Small intestine (tissue), 7 donors: Measurements from ENCODE around the gene SLC6A16. TPM values are rescaled to one million over a fixed set of nuclear protein-coding genes. Genes with fewer than 3 reads are reported as not detected.

Experiments used
- DNase-seq, 2 donors: peaks; one replicate each; pipeline versions ENCODE4 v3.0.0 to v3.0.0-alpha.2; 2013
- FAIRE-seq: peaks from 2 replicates; lab custom pipeline; 2012; peaks lifted over from hg19 to GRCh38; lab: Jason Lieb, UNC
- H3K27ac ChIP-seq, 3 donors: one replicate each; pipeline ENCODE4 v1.5.1; 2013; ENCODE audit warnings: low read length in 2 of 3, mild to moderate bottlenecking in 2 of 3, control low read depth in 1 of 3, inconsistent platforms in 1 of 3, low read depth in 1 of 3, moderate library complexity in 1 of 3
- H3K27me3 ChIP-seq, 3 donors: one replicate each; pipeline ENCODE4 v1.6.1; 2013; ENCODE audit warnings: low read length in 3 of 3, inconsistent platforms in 1 of 3; ENCODE audit not compliant: control insufficient read depth in 3 of 3, insufficient read depth in 3 of 3
- H3K36me3 ChIP-seq, 3 donors: one replicate each; pipeline ENCODE4 v1.6.1; 2013; ENCODE audit warnings: low read length in 3 of 3, inconsistent platforms in 1 of 3, low read depth in 1 of 3, mild to moderate bottlenecking in 1 of 3, moderate library complexity in 1 of 3; ENCODE audit not compliant: control insufficient read depth in 3 of 3, insufficient read depth in 2 of 3
- H3K4me1 ChIP-seq, 3 donors: one replicate each; pipeline ENCODE4 v1.6.1; 2013; ENCODE audit warnings: low read length in 2 of 3, inconsistent platforms in 1 of 3, low read depth in 1 of 3, mild to moderate bottlenecking in 1 of 3, moderate library complexity in 1 of 3; ENCODE audit not compliant: control insufficient read depth in 3 of 3, insufficient read depth in 2 of 3
- H3K4me3 ChIP-seq, 3 donors: one replicate each; pipeline ENCODE4 v1.5.1; 2013; ENCODE audit warnings: low read length in 3 of 3, control low read depth in 1 of 3, inconsistent platforms in 1 of 3, low read depth in 1 of 3, mild to moderate bottlenecking in 1 of 3, moderate library complexity in 1 of 3
- H3K9me3 ChIP-seq, 2 donors: one replicate each; pipeline ENCODE4 v1.6.1; 2013; ENCODE audit warnings: low read depth in 1 of 2, low read length in 1 of 2; ENCODE audit not compliant: control insufficient read depth in 2 of 2, insufficient read depth in 1 of 2
- WGBS, 3 donors: extraction: QIAGEN DNeasy Blood & Tissue Kit; methylation state at CpG; one replicate each; pipeline ENCODE4 v1.1.7; 2013; 5-methylcytosine and 5-hydroxymethylcytosine counted together
- polyA plus RNA-seq, 4 donors: library from polyadenylated mRNA; stranded (reverse) in 3 of 4; unstranded in 1 of 4; fragments of 200-250 nt in 3 of 4; fragments of 120-200 nt in 1 of 4; gene quantifications; one replicate each; pipeline versions ENCODE4 v1.2.1 to v1.2.3, GENCODE V29; 2013
- donor health status: healthy with polysubstance abuse.
- donor health status: control.
- donor health status: control.
- donor health status: Bipolar disorder and iron deficiency.
- donor health status: healthy.

The SLC6A16 gene
- polyA plus RNA-seq, 4 donors, result 0.27 to 1.4 (median 0.34) TPM; not detected in 1

- Histone ChIP-seq H3K4me3 (no peak overlapping the region), H3K4me1 (peaks cover 0 to 14% (median 7%) of the 10 kb centered on the region in 3 donors), H3K27me3 (peaks cover 0 to 33% (median 0%) of the 10 kb centered on the region in 3 donors), H3K9me3 (no peaks in the 10 kb centered on the region), H3K27ac (peak overlapping the region in 1 of 3 donors; percentile 45), H3K36me3 (peaks cover 0 to 25% (median 2%) of the 10 kb centered on the region in 3 donors)
- FAIRE-seq, result no peak
- DNase-seq, result no peak
- WGBS, 3 donors, result 94 to 97% (median 97%) methylated on average over 11 of the region's 11 CpGs
Measured at GRCh38 chr19:49340865-49341718, 16.1 kb upstream of the SLC6A16 start.

GRCh38 chr19:49340069-49340864 is 15.3 kb upstream of the SLC6A16 start:
- WGBS, 3 donors, result 13 to 22% (median 19%) methylated on average over 35 to 36 of the region's 36 CpGs
- Histone ChIP-seq H3K36me3 (peaks cover 0 to 22% (median 2%) of the 10 kb centered on the region in 3 donors), H3K4me3 (no peak overlapping the region), H3K4me1 (peaks cover 0 to 14% (median 7%) of the 10 kb centered on the region in 3 donors), H3K27me3 (peaks cover 0 to 33% (median 0%) of the 10 kb centered on the region in 3 donors), H3K9me3 (no peaks in the 10 kb centered on the region), H3K27ac (peak overlapping the region in 2 of 3 donors; percentile 23 to 85)
- FAIRE-seq (no peak), DNase-seq (peak; percentile 19 to 39)

- 17 to 29% (median 22%) methylated on average over 35 to 47 of the region's 47 CpGs for WGBS, 3 donors
- Histone ChIP-seq H3K27me3 (peaks cover 0 to 33% (median 0%) of the 10 kb centered on the region in 3 donors), H3K27ac (peak overlapping the region in 2 of 3 donors; percentile 23 to 85), H3K4me3 (peak overlapping the region in 2 of 3 donors; percentile 1 to 17), H3K9me3 (no peaks in the 10 kb centered on the region), H3K36me3 (peaks cover 0 to 17% (median 2%) of the 10 kb centered on the region in 3 donors), H3K4me1 (peaks cover 0 to 14% (median 7%) of the 10 kb centered on the region in 3 donors)
- FAIRE-seq (no peak), DNase-seq (peak; percentile 69 to 75)
Measured at GRCh38 chr19:49339301-49340068, 14.5 kb upstream of the SLC6A16 start.

- 7 to 40% (median 38%) methylated on average over 28 to 30 of the region's 30 CpGs for WGBS, 3 donors
- peaks cover 0 to 14% (median 7%) of the 10 kb centered on the region in 3 donors for H3K4me1 ChIP-seq
- H3K9me3 ChIP-seq, result no peaks in the 10 kb centered on the region
- DNase-seq, result peak; percentile 64 to 86
- H3K4me3 ChIP-seq, result peak overlapping the region in 1 of 3 donors; percentile 17
- peaks cover 0 to 35% (median 0%) of the 10 kb centered on the region in 3 donors for H3K27me3 ChIP-seq
- FAIRE-seq, result no peak
- H3K27ac ChIP-seq, result peak overlapping the region in 1 of 3 donors; percentile 32
- H3K36me3 ChIP-seq, result peaks cover 0 to 17% (median 2%) of the 10 kb centered on the region in 3 donors
Measured at GRCh38 chr19:49338691-49339300, 13.8 kb upstream of the SLC6A16 start.

- WGBS, 3 donors, result 16 to 37% (median 36%) methylated on average over 32 to 34 of the region's 34 CpGs
- no peak overlapping the region for H3K4me3 ChIP-seq
- peaks cover 0 to 14% (median 7%) of the 10 kb centered on the region in 3 donors for H3K4me1 ChIP-seq
- H3K9me3 ChIP-seq, result no peaks in the 10 kb centered on the region
- peaks cover 0 to 15% (median 2%) of the 10 kb centered on the region in 3 donors for H3K36me3 ChIP-seq
- no peak for FAIRE-seq
- no peak overlapping the region for H3K27ac ChIP-seq
- no peak for DNase-seq
- peaks cover 0 to 37% (median 0%) of the 10 kb centered on the region in 3 donors for H3K27me3 ChIP-seq
Measured at GRCh38 chr19:49338023-49338677, 13.2 kb upstream of the SLC6A16 start.

GRCh38 chr19:49337267-49338022 is 12.5 kb upstream of the SLC6A16 start:
- Histone ChIP-seq H3K4me3 (no peak overlapping the region), H3K36me3 (peaks cover 0 to 12% (median 0%) of the 10 kb centered on the region in 3 donors), H3K9me3 (no peaks in the 10 kb centered on the region), H3K27ac (no peak overlapping the region), H3K4me1 (peaks cover 0 to 14% (median 7%) of the 10 kb centered on the region in 3 donors), H3K27me3 (peaks cover 0 to 37% (median 0%) of the 10 kb centered on the region in 3 donors)
- DNase-seq (no peak), FAIRE-seq (no peak)
- 44 to 71% (median 62%) methylated on average over 18 to 19 of the region's 19 CpGs for WGBS, 3 donors
